Testis (tissue), 3 donors: ENCODE data around the gene CDH4. TPM values are rescaled to one million over a fixed set of nuclear protein-coding genes. Genes with fewer than 3 reads are reported as not detected.

ENCODE experiments used
- DNase-seq: peaks from one replicate; pipeline ENCODE4 v3.0.0-alpha.2; 2019
- H3K27ac ChIP-seq, 2 donors: fragments of 200-600 bp; sonication (generic); one replicate each; pipeline ENCODE4 v1.5.1; 2019
- H3K27me3 ChIP-seq: fragments of 200-600 bp; sonication (generic); one replicate; pipeline ENCODE4 v1.5.1; 2019
- H3K36me3 ChIP-seq: fragments of 200-600 bp; sonication (generic); one replicate; pipeline ENCODE4 v1.5.1; 2017; ENCODE audit warnings: low read depth; ENCODE audit errors: missing control alignments
- H3K4me1 ChIP-seq: fragments of 200-600 bp; sonication (generic); one replicate; pipeline ENCODE4 v1.5.1; 2019
- H3K4me3 ChIP-seq, 2 donors: fragments of 200-600 bp; sonication (generic); one replicate each; pipeline ENCODE4 v1.5.1; 2017 to 2019
- H3K9me3 ChIP-seq: fragments of 200-600 bp; sonication (generic); one replicate; pipeline ENCODE4 v1.5.1; 2017
- POLR2A ChIP-seq: fragments of 450-650 bp; IDR thresholded peaks from one replicate; pipeline ENCODE4 v1.6.1; 2017; ENCODE audit warnings: antibody characterized with exemption, mild to moderate bottlenecking, moderate library complexity
- WGBS, 2 donors: methylation state at CpG; one replicate each; pipeline ENCODE4 v1.1.5; 2018; 5-methylcytosine and 5-hydroxymethylcytosine counted together
- intact Hi-C: fragments of 100-400 bp; cut with DNase I; formaldehyde crosslinking; loops from one replicate; pipeline ENCODE4 v1.15.1; 2023; ENCODE audit warnings: low total_unique reads
- polyA plus RNA-seq: library from polyadenylated mRNA; stranded (reverse); fragments of 350-450 nt; fragmentation: Illumina TruSeq; extraction: RNeasy Lipid Tissue Mini Kit (QIAGEN cat#74804); gene quantifications from one replicate; pipeline ENCODE4 v1.2.3, GENCODE V29; 2014; ENCODE audit warnings: low read depth, low replicate concordance; ENCODE audit not compliant: insufficient read depth
- total RNA-seq, 2 donors: library from RNA; depleted of rRNA; stranded (reverse); fragments of >200 nt; gene quantifications; one replicate each; pipeline ENCODE4 v1.2.3, GENCODE V29; 2016
- TF ChIP-seq, protein P1 (sequence below), 3 experiments: fragments of 450-650 bp in 2 of 3; fragments of 200-600 bp in 1 of 3; sonication (generic) in 1 of 3; IDR thresholded peaks; one replicate each; pipeline ENCODE4 v1.5.1; 2016 to 2019; ENCODE audit warnings: antibody characterized with exemption in 3 of 3, mild to moderate bottlenecking in 2 of 3, moderate library complexity in 1 of 3

The CDH4 gene
- total and polyA plus RNA-seq, 3 donors from 2014 or later, result 1.4 to 3.3 (median 1.9) TPM

DNA sequence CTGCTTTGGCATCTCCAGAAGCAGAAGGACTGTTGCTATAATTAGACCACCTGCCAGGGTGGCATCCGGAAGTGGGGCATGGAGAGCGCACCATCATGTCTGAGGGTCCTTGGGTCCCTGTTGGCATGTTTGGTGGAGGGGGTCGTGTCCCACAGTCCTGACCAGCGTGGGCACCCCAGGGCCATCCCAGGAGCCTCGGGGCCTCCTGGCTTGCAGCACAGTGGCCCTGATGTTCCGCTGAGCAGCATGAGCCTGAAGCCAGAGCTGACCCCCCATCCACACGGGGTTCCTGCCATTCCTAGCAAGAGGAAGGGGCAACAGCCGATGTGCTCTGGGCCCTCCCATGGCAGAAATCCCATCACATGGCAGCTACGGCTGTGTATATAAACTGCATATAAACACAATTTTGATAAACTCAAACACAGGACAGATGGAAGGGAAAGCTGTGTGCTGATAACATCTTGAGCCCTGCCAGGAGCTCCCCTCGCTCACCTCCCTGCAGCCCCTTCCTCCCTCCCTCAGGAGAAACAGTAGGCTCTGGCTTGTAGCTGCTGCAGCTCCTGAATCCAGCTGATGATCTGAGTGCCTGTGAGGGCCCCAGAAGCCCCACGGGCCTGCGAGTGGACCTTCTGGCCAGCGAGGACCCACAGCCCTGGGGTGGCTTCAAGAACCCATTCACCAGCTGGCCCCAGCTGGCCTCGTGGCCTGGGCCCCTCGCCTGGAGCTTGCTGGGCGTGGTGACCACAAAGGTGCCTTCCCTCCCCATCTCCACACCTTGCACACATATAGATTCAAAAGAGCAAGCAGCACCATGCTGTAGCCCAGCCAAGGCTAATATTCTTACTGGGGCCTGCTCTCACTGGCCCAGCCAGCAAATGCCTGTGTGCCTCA, 321.6 kb downstream of the CDH4 start:
- Histone ChIP-seq H3K27me3 (no peaks in the 10 kb centered on the region), H3K36me3 (no peaks in the 10 kb centered on the region), H3K27ac (no peak overlapping the region), H3K9me3 (no peaks in the 10 kb centered on the region), H3K4me3 (no peak overlapping the region), H3K4me1 (no peaks in the 10 kb centered on the region)
- no peak for TF ChIP-seq POLR2A
- TF ChIP-seq, protein P1, sequence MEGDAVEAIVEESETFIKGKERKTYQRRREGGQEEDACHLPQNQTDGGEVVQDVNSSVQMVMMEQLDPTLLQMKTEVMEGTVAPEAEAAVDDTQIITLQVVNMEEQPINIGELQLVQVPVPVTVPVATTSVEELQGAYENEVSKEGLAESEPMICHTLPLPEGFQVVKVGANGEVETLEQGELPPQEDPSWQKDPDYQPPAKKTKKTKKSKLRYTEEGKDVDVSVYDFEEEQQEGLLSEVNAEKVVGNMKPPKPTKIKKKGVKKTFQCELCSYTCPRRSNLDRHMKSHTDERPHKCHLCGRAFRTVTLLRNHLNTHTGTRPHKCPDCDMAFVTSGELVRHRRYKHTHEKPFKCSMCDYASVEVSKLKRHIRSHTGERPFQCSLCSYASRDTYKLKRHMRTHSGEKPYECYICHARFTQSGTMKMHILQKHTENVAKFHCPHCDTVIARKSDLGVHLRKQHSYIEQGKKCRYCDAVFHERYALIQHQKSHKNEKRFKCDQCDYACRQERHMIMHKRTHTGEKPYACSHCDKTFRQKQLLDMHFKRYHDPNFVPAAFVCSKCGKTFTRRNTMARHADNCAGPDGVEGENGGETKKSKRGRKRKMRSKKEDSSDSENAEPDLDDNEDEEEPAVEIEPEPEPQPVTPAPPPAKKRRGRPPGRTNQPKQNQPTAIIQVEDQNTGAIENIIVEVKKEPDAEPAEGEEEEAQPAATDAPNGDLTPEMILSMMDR (IDR thresholded peaks at IDR 0.05), result no peak
- 89 to 90% methylated on average over 7 to 16 of the region's 16 CpGs for WGBS, 2 donors
- no peak for DNase-seq
- intact Hi-C loops, result no loop called here

DNA sequence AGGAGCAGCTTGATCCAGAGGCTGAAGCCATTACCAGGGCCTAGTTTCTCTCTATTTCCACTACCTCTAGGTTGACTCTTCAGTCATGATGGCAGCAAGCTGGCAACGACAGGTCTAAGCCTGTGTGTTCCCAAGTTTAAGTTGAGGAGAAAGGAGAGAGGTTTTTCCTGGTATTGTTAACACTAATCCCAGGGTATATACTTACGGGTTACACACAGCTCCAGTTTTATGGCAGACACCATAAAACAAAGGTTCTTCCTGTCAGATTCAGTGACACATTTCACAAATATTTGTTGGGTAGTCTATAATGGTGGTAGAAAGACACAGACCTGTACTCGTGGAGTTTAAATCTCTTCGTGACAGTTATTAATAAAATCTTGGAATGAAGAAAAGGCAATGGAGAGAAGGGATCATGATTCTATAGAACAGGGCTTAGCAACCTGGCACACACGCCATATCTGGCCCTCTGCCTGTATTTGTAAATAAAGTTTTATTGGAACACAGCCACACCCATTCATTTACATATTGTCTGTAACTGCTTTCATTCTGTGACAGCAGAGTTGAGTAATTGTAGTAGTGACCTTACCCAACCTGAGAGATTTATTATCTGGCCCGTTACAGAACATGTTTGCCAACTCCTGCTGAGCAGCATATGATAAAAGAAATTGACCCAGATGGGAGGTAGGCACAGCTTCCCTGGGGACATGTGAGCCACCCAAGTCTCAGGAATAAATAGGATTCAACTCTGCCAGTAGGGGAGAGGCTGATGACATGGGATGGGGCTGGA, 323.3 kb downstream of the CDH4 start:
- Histone ChIP-seq H3K4me3 (no peak overlapping the region), H3K27ac (no peak overlapping the region), H3K9me3 (no peaks in the 10 kb centered on the region), H3K27me3 (no peaks in the 10 kb centered on the region), H3K36me3 (no peaks in the 10 kb centered on the region), H3K4me1 (no peaks in the 10 kb centered on the region)
- intact Hi-C loops, result no loop called here
- TF ChIP-seq, protein P1 (IDR thresholded peaks at IDR 0.05), result no peak
- no peak for TF ChIP-seq POLR2A
- DNase-seq, result no peak
- WGBS, 2 donors, result 59 to 62% methylated on average over 6 of the region's 6 CpGs

DNA sequence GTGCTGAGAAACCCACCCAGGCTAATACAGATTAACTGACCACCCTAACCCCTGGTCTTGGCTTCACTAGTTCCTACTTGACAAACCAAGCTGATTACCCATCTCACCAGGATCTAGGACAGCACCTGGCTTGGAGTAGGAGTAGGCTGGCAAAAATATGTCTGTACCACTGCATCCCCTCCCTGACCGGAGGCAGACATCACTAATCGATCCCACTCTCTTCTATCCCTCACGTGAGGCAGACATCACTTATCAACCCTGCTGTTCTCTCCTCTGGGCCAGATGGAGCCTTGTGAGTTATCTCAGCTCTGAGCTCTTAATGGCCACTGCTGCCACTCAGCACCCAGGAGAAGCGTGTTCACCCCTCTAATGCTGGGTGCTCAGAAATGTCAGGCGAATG, 324.3 kb downstream of the CDH4 start:
- Histone ChIP-seq H3K4me3 (no peak overlapping the region), H3K36me3 (no peaks in the 10 kb centered on the region), H3K9me3 (no peaks in the 10 kb centered on the region), H3K27me3 (no peaks in the 10 kb centered on the region), H3K27ac (no peak overlapping the region), H3K4me1 (no peaks in the 10 kb centered on the region)
- intact Hi-C loops, result no loop called here
- WGBS, 2 donors, result 81 to 90% methylated on average over 5 of the region's 5 CpGs
- TF ChIP-seq, protein P1 (IDR thresholded peaks at IDR 0.05), result no peak
- no peak for TF ChIP-seq POLR2A
- DNase-seq, result no peak

DNA sequence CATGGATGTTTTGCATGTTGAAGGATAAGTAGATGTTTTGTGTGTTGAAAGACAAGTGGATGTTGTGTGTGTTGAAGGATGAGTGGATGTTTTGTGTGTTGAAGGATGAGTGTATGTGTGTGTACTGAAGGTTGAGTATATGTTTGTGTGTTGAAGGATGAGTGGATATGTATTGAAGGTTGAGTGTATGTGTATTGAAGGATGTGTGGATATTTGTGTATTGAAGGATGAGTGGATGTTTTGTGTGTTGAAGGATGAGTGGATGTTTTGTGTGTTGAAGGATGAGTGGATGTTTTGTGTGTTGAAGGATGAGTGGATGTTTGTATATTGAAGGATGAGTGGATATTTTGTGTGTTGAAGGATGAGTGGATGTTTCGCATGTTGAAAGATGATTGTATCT, 325.0 kb downstream of the CDH4 start:
- H3K27me3 ChIP-seq, result no peaks in the 10 kb centered on the region
- no peak for DNase-seq
- no peak for TF ChIP-seq POLR2A
- TF ChIP-seq, protein P1 (IDR thresholded peaks at IDR 0.05), result no peak
- H3K9me3 ChIP-seq, result no peaks in the 10 kb centered on the region
- no peak overlapping the region for H3K4me3 ChIP-seq
- no peaks in the 10 kb centered on the region for H3K36me3 ChIP-seq
- H3K4me1 ChIP-seq, result no peaks in the 10 kb centered on the region
- H3K27ac ChIP-seq, result no peak overlapping the region
- intact Hi-C loops, result no loop called here
- WGBS, 2 donors, result 88 to 96% methylated on average over 1 of the region's 1 CpG
